IMR-90 (cell line): Measurements from ENCODE around the gene PDZRN3. TPM values are rescaled to one million over a fixed set of nuclear protein-coding genes. Genes with fewer than 3 reads are reported as not detected.

Experiments used
- ATAC-seq: fragments of 200-7000 bp; cut with Tn5 transposase; 2 replicates; pipeline ENCODE4 v1.9.1; 2020; ENCODE audit warnings: low read depth, mild to moderate bottlenecking, moderate library complexity
- BruUV-seq: library from RNA; stranded (reverse); fragments of 400-500 nt; replicated peaks from 2 replicates; lab custom pipeline; 2021; lab: Mats Ljungman, UMichigan
- CTCF ChIA-PET: fragments of 300-600 bp; formaldehyde crosslinking; extraction: SDS; loops from one replicate; lab custom pipeline; 2021; ENCODE audit warnings: antibody characterized with exemption; lab: Yijun Ruan, JAX
- POLR2A ChIA-PET: fragments of 300-600 bp; sonication (Branson Sonifier 250); formaldehyde crosslinking; loops from one replicate; lab custom pipeline; 2022; ENCODE audit warnings: antibody characterized with exemption; ENCODE audit not compliant: unreplicated experiment; lab: Charles Lee
- DNase-seq: peaks from one replicate; pipeline ENCODE4 v3.0.0; 2013
- H2AFZ ChIP-seq: replicated peaks from 2 replicates; pipeline ENCODE3; 2013; ENCODE audit warnings: low read length, mild to moderate bottlenecking; ENCODE audit not compliant: poor library complexity
- H2AK5ac ChIP-seq: 2 replicates; pipeline ENCODE4 v1.6.1; 2013; ENCODE audit warnings: low read depth, low read length, inconsistent platforms
- H2AK9ac ChIP-seq: replicated peaks from 2 replicates; pipeline ENCODE3; 2013; ENCODE audit warnings: mild to moderate bottlenecking, low read depth, low read length, moderate library complexity; ENCODE audit not compliant: poor library complexity
- H2BK120ac ChIP-seq: 2 replicates; pipeline ENCODE4 v1.6.1; 2013; ENCODE audit warnings: low read depth, low read length, inconsistent platforms
- H2BK15ac ChIP-seq: 3 replicates; pipeline ENCODE4 v1.6.1; 2013; ENCODE audit warnings: low read depth, low read length, inconsistent platforms
- H2BK20ac ChIP-seq: 2 replicates; pipeline ENCODE4 v1.6.1; 2013; ENCODE audit warnings: low read depth, mild to moderate bottlenecking, inconsistent platforms, low read length, moderate library complexity
- H2BK5ac ChIP-seq: 2 replicates; pipeline ENCODE4 v1.6.1; 2013; ENCODE audit warnings: mild to moderate bottlenecking, low read depth, low read length, inconsistent platforms; ENCODE audit not compliant: poor library complexity, severe bottlenecking
- H3K14ac ChIP-seq: replicated peaks from 2 replicates; pipeline ENCODE4 v1.6.1; 2013; ENCODE audit warnings: low read depth, low read length, inconsistent platforms
- H3K18ac ChIP-seq: 2 replicates; pipeline ENCODE4 v1.6.1; 2013; ENCODE audit warnings: low read depth, low read length, control low read depth
- H3K23ac ChIP-seq: 2 replicates; pipeline ENCODE4 v1.6.1; 2013; ENCODE audit warnings: low read depth, low read length, inconsistent platforms
- H3K27ac ChIP-seq: 2 replicates; pipeline ENCODE4 v1.5.1; 2013; ENCODE audit warnings: mild to moderate bottlenecking, control low read depth, low read length; ENCODE audit not compliant: insufficient read depth
- H3K27me3 ChIP-seq: 2 replicates; pipeline ENCODE4 v1.6.1; 2013; ENCODE audit warnings: low read length; ENCODE audit not compliant: control insufficient read depth, insufficient read depth
- H3K36me3 ChIP-seq: 2 replicates; pipeline ENCODE4 v1.6.1; 2013; ENCODE audit warnings: low read length, mixed read lengths; ENCODE audit not compliant: control insufficient read depth, insufficient read depth
- H3K4ac ChIP-seq: 2 replicates; pipeline ENCODE4 v1.6.1; 2013; ENCODE audit warnings: low read depth, low read length, inconsistent platforms
- H3K4me1 ChIP-seq: 2 replicates; pipeline ENCODE4 v1.6.1; 2013; ENCODE audit warnings: low read length, mixed read lengths; ENCODE audit not compliant: control insufficient read depth, insufficient read depth
- H3K4me2 ChIP-seq: 2 replicates; pipeline ENCODE4 v1.6.1; 2013; ENCODE audit warnings: low read depth, mild to moderate bottlenecking, control low read depth, low read length, moderate library complexity
- H3K4me3 ChIP-seq: 2 replicates; pipeline ENCODE4 v1.5.1; 2013; ENCODE audit warnings: low read depth, mild to moderate bottlenecking, control low read depth, low read length, moderate library complexity; ENCODE audit not compliant: insufficient read depth
- H3K56ac ChIP-seq: 2 replicates; pipeline ENCODE4 v1.6.1; 2013; ENCODE audit warnings: low read length, inconsistent platforms; ENCODE audit not compliant: insufficient read depth; ENCODE audit errors: extremely low read depth
- H3K79me1 ChIP-seq, 2 experiments: 2 replicates each; pipeline ENCODE4 v1.6.1; 2013; ENCODE audit warnings: low read length in 2 of 2, inconsistent platforms in 1 of 2, low read depth in 1 of 2
- H3K9ac ChIP-seq: 2 replicates; pipeline ENCODE4 v1.6.1; 2013; ENCODE audit warnings: low read depth, low read length, control low read depth
- H3K9me1 ChIP-seq: 2 replicates; pipeline ENCODE4 v1.6.1; 2013; ENCODE audit warnings: low read length, inconsistent platforms; ENCODE audit not compliant: insufficient read depth
- H3K9me3 ChIP-seq: 2 replicates; pipeline ENCODE4 v1.6.1; 2013; ENCODE audit warnings: low read length; ENCODE audit not compliant: control insufficient read depth, insufficient read depth
- H4K20me1 ChIP-seq: 2 replicates; pipeline ENCODE4 v1.6.1; 2013; ENCODE audit warnings: low read length, inconsistent platforms; ENCODE audit not compliant: insufficient read depth
- H4K5ac ChIP-seq: 2 replicates; pipeline ENCODE4 v1.6.1; 2013; ENCODE audit warnings: mild to moderate bottlenecking, low read depth, low read length, control low read depth
- H4K8ac ChIP-seq, 2 experiments: 2 replicates each; pipeline ENCODE4 v1.6.1; 2013; ENCODE audit warnings: low read depth in 2 of 2, low read length in 2 of 2, control low read depth in 1 of 2, inconsistent platforms in 1 of 2
- H4K91ac ChIP-seq: 2 replicates; pipeline ENCODE4 v1.6.1; 2013; ENCODE audit warnings: low read depth, low read length, inconsistent platforms; ENCODE audit not compliant: insufficient read depth
- BHLHE40 ChIP-seq: fragments of 150-350 bp; IDR thresholded peaks from 2 replicates; pipeline ENCODE4 v1.6.1; 2016; ENCODE audit warnings: mild to moderate bottlenecking, low read depth, low read length
- CHD1 ChIP-seq: IDR thresholded peaks from 2 replicates; pipeline ENCODE4 v1.6.1; 2012; ENCODE audit warnings: low read depth, low read length, improper control_type of control experiment
- FOS ChIP-seq: fragments of 150-350 bp; IDR thresholded peaks from 2 replicates; pipeline ENCODE4 v1.6.1; 2016; ENCODE audit warnings: low read depth, low read length
- WGBS, 2 experiments: methylation state at CpG; one replicate each; pipeline versions ENCODE4 v1.1.5 to v1.1.7; 2013; ENCODE audit warnings: missing lambda C conversion rate in 2 of 2; ENCODE audit not compliant: insufficient read length in 1 of 2; ENCODE audit errors: extremely low coverage in 2 of 2; 5-methylcytosine and 5-hydroxymethylcytosine counted together
- dilution Hi-C: fragments of 300-500 bp; cut with HindIII; formaldehyde crosslinking; loops from one replicate; pipeline ENCODE4 v1.14.3; 2018; ENCODE audit warnings: low sequenced_read_pairs; ENCODE audit not compliant: unreplicated experiment
- in situ Hi-C: fragments of 300-500 bp; cut with MboI; formaldehyde crosslinking; loops from 3 replicates; pipeline ENCODE4 v1.14.3; 2019; ENCODE audit warnings: low sequenced_read_pairs, inconsistent platforms, mixed read lengths
- intact Hi-C: fragments of 100-400 bp; cut with micrococcal nuclease; formaldehyde crosslinking; loops from 2 replicates; pipeline ENCODE4 v1.10.0; 2022
- polyA plus RNA-seq, 3 experiments: library from polyadenylated mRNA; depleted of rRNA; stranded (reverse); fragments of >200 nt; gene quantifications; 2 replicates each; pipeline ENCODE4 v1.2.3, GENCODE V29; 2012; ENCODE audit warnings: low replicate concordance in 1 of 3
- total RNA-seq: library from RNA; depleted of rRNA; stranded (reverse); fragments of >200 nt; gene quantifications from 2 replicates; pipeline ENCODE4 v1.2.3, GENCODE V29; 2012

Gene PDZRN3
- total and polyA plus RNA-seq, 2 of the 4 experiments (the other 2 are of a cell fraction) = 9.4 to 17.0 TPM

DNA sequence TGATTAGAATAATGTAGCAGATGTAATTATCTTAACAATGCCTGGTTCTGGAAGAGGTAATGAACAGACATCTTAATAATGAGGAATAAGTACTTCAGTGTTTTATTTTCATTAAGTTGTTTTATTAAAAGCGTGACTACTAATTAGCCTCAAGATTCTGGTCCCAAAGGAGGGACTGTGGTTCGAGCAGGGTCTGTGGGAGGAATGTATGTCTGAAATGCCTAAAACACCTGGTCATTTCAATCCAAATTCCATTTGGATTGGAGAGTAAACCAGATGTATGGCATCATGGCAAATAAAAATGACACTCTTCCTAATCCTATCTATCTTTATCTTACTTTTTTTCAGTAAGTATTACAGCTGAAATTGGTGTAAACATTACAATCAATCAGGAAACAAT is 243.2 kb downstream of the PDZRN3 start:
- POLR2A ChIA-PET = no interaction called here
- Histone ChIP-seq H3K4me3 (no peak overlapping the region), H2AK5ac (no peak overlapping the region), H2BK5ac (no peak overlapping the region), H2AFZ (no peak overlapping the region), H3K4me1 (no peaks in the 10 kb centered on the region), H3K18ac (no peak overlapping the region), H3K14ac (no peak overlapping the region), H2BK120ac (no peak overlapping the region), H3K4me2 (no peak overlapping the region), H3K9me3 (no peaks in the 10 kb centered on the region; the same call in 1 of the 2 replicates), H3K9ac (no peak overlapping the region), H2BK15ac (no peak overlapping the region), H3K23ac (no peak overlapping the region), H4K91ac (no peak overlapping the region), H2AK9ac (no peak overlapping the region), H4K5ac (no peak overlapping the region), H3K56ac (no peak overlapping the region), H3K27me3 (no peaks in the 10 kb centered on the region; the same call in 1 of the 2 replicates), H3K79me1 (no peaks in the 10 kb centered on the region), H3K36me3 (peaks cover 30% of the 10 kb centered on the region), H4K8ac (no peak overlapping the region), H2BK20ac (no peak overlapping the region), H3K27ac (no peak overlapping the region), H4K20me1 (no peaks in the 10 kb centered on the region), H3K4ac (no peak overlapping the region), H3K9me1 (no peaks in the 10 kb centered on the region)
- ATAC-seq (no peak), DNase-seq (no peak)
- no TSS peak for BruUV-seq
- no peak for TF ChIP-seq CHD1
- TF ChIP-seq FOS = no peak
- TF ChIP-seq BHLHE40 = no peak
- CTCF ChIA-PET = no interaction called here
- WGBS, 2 experiments = no CpG with 5 or more reads among the region's 2 CpGs
- in situ Hi-C loops = no loop called here
- dilution Hi-C loops = no loop called here
- intact Hi-C loops = no loop called here
